ENCODE measurements around the gene ANGPTL2.
A peak's percentile ranks its signal among the peaks of the same experiment; 100 is the strongest.

ANGPTL2 gene

GRCh38 chr9:127162046-127162863 is 39.8 kb upstream of the ANGPTL2 start:
- DNase-seq (ENCODE audit: low spot score): no peak
- TF ChIP-seq CTCF (conservative IDR thresholded peaks at IDR 0.05; ENCODE audit: low read depth): no peak
- peak overlapping the region; percentile 28; the same call in 1 of the 2 replicates for H3K27ac ChIP-seq
- ChIA-PET CTCF (interaction anchor here (0.5 to 1.4 kb wide), 3 partner anchors 20 to 107 kb away, joined by 3 to 6 read pairs (median 3); no protein-coding TSS in a partner anchor), POLR2A (ENCODE audit: low non-redundant PET) (no interaction called here)

- no peak for DNase-seq (ENCODE audit: low spot score)
- TF ChIP-seq CTCF (conservative IDR thresholded peaks at IDR 0.05; ENCODE audit: low read depth): no peak
- CTCF ChIA-PET: interaction anchor here (1.4 kb wide), 2 partner anchors 9 to 37 kb away, joined by 4 to 6 read pairs; no protein-coding TSS in a partner anchor
- POLR2A ChIA-PET (ENCODE audit: low non-redundant PET): no interaction called here
- H3K27ac ChIP-seq: no peak overlapping the region
These were observed 38.7 kb upstream of the ANGPTL2 start for GRCh38 chr9:127161081-127161624.

- no peak overlapping the region for H3K27ac ChIP-seq
- POLR2A ChIA-PET (ENCODE audit: low non-redundant PET): interaction anchor here (0.7 kb wide), 1 partner anchor 10 kb away, joined by 3 read pairs; no protein-coding TSS in a partner anchor
- no peak for TF ChIP-seq CTCF (conservative IDR thresholded peaks at IDR 0.05; ENCODE audit: low read depth)
- CTCF ChIA-PET: interaction anchor here (0.6 to 1.4 kb wide), 4 partner anchors 8 to 496 kb away, joined by 3 to 5 read pairs (median 4); no protein-coding TSS in a partner anchor
- DNase-seq (ENCODE audit: low spot score): no peak
These were observed 37.6 kb upstream of the ANGPTL2 start for GRCh38 chr9:127159949-127160610.

- POLR2A ChIA-PET (ENCODE audit: low non-redundant PET): no interaction called here
- peak; percentile 29 for DNase-seq (ENCODE audit: low spot score)
- 0 out of 2 replicates have a peak overlapping the region, but pooled peaks have one; percentile 7 for H3K27ac ChIP-seq
- CTCF ChIA-PET: interaction anchor here (0.6 to 1.1 kb wide), 2 partner anchors 26 to 36 kb away, joined by 3 to 5 read pairs; no protein-coding TSS in a partner anchor
- no peak for TF ChIP-seq CTCF (conservative IDR thresholded peaks at IDR 0.05; ENCODE audit: low read depth)
These were observed 36.9 kb upstream of the ANGPTL2 start for GRCh38 chr9:127159325-127159801.

GRCh38 chr9:127158786-127159324 is 36.4 kb upstream of the ANGPTL2 start:
- ChIA-PET POLR2A (ENCODE audit: low non-redundant PET) (no interaction called here), CTCF (no interaction called here)
- TF ChIP-seq CTCF (conservative IDR thresholded peaks at IDR 0.05; ENCODE audit: low read depth): no peak
- 0 out of 2 replicates have a peak overlapping the region, but pooled peaks have one; percentile 7 for H3K27ac ChIP-seq
- no peak for DNase-seq (ENCODE audit: low spot score)

Data from RWPE1 (cell line).